ENCODE data around the gene MAPT. TPM values are rescaled to one million over a fixed set of nuclear protein-coding genes. Genes with fewer than 3 reads are reported as not detected.

The MAPT gene
- polyA plus RNA-seq, 1 experiment, result 0.27 TPM

- Histone ChIP-seq H3K4me3 (ENCODE audit: low read depth, low read length) (no peak overlapping the region), H3K27me3 (ENCODE audit: control insufficient read depth, insufficient read depth, low read length) (peaks cover 16% of the 10 kb centered on the region), H3K9me3 (ENCODE audit: control insufficient read depth, insufficient read depth, low read length) (no peaks in the 10 kb centered on the region), H3K27ac (ENCODE audit: low read depth, low read length) (no peak overlapping the region)
- CTCF ChIA-PET, result interaction anchor here (1.0 kb wide), 1 partner anchor 9 kb away, joined by 4 read pairs; no protein-coding TSS in a partner anchor
- no peak for DNase-seq (ENCODE audit: low read depth, low spot score)
- POLR2A ChIA-PET, result no interaction called here
- TF ChIP-seq, protein P1, sequence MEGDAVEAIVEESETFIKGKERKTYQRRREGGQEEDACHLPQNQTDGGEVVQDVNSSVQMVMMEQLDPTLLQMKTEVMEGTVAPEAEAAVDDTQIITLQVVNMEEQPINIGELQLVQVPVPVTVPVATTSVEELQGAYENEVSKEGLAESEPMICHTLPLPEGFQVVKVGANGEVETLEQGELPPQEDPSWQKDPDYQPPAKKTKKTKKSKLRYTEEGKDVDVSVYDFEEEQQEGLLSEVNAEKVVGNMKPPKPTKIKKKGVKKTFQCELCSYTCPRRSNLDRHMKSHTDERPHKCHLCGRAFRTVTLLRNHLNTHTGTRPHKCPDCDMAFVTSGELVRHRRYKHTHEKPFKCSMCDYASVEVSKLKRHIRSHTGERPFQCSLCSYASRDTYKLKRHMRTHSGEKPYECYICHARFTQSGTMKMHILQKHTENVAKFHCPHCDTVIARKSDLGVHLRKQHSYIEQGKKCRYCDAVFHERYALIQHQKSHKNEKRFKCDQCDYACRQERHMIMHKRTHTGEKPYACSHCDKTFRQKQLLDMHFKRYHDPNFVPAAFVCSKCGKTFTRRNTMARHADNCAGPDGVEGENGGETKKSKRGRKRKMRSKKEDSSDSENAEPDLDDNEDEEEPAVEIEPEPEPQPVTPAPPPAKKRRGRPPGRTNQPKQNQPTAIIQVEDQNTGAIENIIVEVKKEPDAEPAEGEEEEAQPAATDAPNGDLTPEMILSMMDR (IDR thresholded peaks at IDR 0.05; ENCODE audit: low read depth, low read length), result no peak
Measured at GRCh38 chr17:45958307-45958706, 64.0 kb downstream of the MAPT start.

DNA sequence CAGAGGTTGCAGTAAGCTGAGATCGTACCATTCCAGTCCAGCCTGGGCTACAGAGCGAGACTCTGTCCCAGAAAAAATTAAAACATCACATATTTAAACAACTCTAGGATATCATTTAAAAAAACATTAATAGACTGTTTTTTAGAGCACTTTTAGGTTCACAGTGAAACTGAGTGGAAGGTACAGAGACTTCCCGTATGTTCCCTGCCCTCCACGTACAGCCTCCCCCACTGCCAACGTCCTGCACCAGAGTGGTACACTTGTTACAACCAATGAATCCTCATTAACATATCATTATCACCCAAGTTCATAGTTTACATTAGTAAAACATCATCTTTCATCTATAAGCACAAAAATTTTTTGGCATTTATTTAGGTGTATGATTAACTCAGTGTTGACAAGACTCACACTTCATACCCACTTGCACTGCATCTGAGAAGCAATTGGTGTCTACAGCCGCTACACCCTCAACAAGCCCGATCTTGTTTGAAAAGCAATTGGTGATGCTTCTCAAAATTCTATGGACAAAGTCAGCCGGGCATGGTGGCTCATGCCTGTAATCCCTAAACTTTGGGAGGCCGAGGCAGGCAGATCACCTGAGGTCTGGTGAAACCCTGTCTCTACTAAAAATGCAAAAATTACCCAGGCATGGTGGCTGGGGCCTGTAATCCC is 64.8 kb downstream of the MAPT start:
- ChIA-PET POLR2A (no interaction called here), CTCF (no interaction called here)
- DNase-seq (ENCODE audit: low read depth, low spot score), result no peak
- TF ChIP-seq, protein P1 (IDR thresholded peaks at IDR 0.05; ENCODE audit: low read depth, low read length), result no peak
- Histone ChIP-seq H3K9me3 (ENCODE audit: control insufficient read depth, insufficient read depth, low read length) (no peaks in the 10 kb centered on the region), H3K27ac (ENCODE audit: low read depth, low read length) (no peak overlapping the region), H3K4me3 (ENCODE audit: low read depth, low read length) (no peak overlapping the region), H3K27me3 (ENCODE audit: control insufficient read depth, insufficient read depth, low read length) (peaks cover 16% of the 10 kb centered on the region)

DNA sequence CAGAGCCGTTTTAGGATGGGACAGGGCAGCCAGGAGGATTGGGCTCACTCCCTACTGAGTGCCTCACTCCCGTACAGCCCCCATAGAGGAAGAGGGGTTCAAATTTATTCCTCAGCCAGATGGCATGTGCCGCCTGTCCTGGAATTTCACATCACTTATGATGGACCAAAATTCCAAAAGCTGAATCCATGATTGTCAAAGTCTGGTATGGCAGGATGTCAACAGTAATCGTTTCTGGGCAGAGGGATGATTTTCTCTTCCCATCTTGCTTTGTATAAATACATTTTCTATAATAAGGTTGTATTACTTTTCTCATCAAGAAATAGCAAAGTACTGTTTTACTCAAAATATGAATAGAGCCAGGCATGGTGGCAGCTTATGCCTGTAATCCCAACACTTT is 66.0 kb downstream of the MAPT start:
- POLR2A ChIA-PET, result no interaction called here
- H3K4me3 ChIP-seq (ENCODE audit: low read depth, low read length), result no peak overlapping the region
- TF ChIP-seq, protein P1 (IDR thresholded peaks at IDR 0.05; ENCODE audit: low read depth, low read length), result no peak
- H3K9me3 ChIP-seq (ENCODE audit: control insufficient read depth, insufficient read depth, low read length), result no peaks in the 10 kb centered on the region
- CTCF ChIA-PET, result interaction anchor here (1.0 to 1.5 kb wide), 2 partner anchors 11 to 20 kb away, joined by 7 read pairs; no protein-coding TSS in a partner anchor
- H3K27ac ChIP-seq (ENCODE audit: low read depth, low read length), result no peak overlapping the region
- H3K27me3 ChIP-seq (ENCODE audit: control insufficient read depth, insufficient read depth, low read length), result peaks cover 11% of the 10 kb centered on the region
- no peak for DNase-seq (ENCODE audit: low read depth, low spot score)

- Histone ChIP-seq H3K27me3 (ENCODE audit: control insufficient read depth, insufficient read depth, low read length) (peaks cover 15% of the 10 kb centered on the region), H3K4me3 (ENCODE audit: low read depth, low read length) (no peak overlapping the region), H3K27ac (ENCODE audit: low read depth, low read length) (no peak overlapping the region), H3K9me3 (ENCODE audit: control insufficient read depth, insufficient read depth, low read length) (no peaks in the 10 kb centered on the region)
- DNase-seq (ENCODE audit: low read depth, low spot score), result no peak
- ChIA-PET POLR2A (no interaction called here), CTCF (interaction anchor here (0.7 to 1.5 kb wide), 3 partner anchors 12 to 955 kb away, joined by 3 to 7 read pairs (median 7); no protein-coding TSS in a partner anchor)
- TF ChIP-seq, protein P1 (IDR thresholded peaks at IDR 0.05; ENCODE audit: low read depth, low read length), result no peak
Measured at GRCh38 chr17:45961206-45961605, 66.9 kb downstream of the MAPT start.

DNA sequence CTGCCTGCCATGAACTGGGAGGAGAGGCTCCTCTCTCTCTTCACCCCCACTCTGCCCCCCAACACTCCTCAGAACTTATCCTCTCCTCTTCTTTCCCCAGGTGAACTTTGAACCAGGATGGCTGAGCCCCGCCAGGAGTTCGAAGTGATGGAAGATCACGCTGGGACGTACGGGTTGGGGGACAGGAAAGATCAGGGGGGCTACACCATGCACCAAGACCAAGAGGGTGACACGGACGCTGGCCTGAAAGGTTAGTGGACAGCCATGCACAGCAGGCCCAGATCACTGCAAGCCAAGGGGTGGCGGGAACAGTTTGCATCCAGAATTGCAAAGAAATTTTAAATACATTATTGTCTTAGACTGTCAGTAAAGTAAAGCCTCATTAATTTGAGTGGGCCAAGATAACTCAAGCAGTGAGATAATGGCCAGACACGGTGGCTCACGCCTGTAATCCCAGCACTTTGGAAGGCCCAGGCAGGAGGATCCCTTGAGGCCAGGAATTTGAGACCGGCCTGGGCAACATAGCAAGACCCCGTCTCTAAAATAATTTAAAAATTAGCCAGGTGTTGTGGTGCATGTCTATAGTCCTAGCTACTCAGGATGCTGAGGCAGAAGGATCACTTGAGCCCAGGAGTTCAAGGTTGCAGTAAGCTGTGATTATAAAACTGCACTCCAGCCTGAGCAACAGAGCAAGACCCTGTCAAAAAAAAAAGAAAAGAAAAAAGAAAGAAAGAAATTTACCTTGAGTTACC is 68.0 kb downstream of the MAPT start:
- CTCF ChIA-PET, result interaction anchor here (1.3 kb wide), 1 partner anchor 13 kb away, joined by 4 read pairs; no protein-coding TSS in a partner anchor
- Histone ChIP-seq H3K27ac (ENCODE audit: low read depth, low read length) (no peak overlapping the region), H3K9me3 (ENCODE audit: control insufficient read depth, insufficient read depth, low read length) (no peaks in the 10 kb centered on the region), H3K4me3 (ENCODE audit: low read depth, low read length) (no peak overlapping the region), H3K27me3 (ENCODE audit: control insufficient read depth, insufficient read depth, low read length) (peaks cover 19% of the 10 kb centered on the region)
- DNase-seq (ENCODE audit: low read depth, low spot score), result no peak
- POLR2A ChIA-PET, result no interaction called here
- TF ChIP-seq, protein P1 (IDR thresholded peaks at IDR 0.05; ENCODE audit: low read depth, low read length), result no peak
